ENCODE results near the gene SLC17A9. TPM values are rescaled to one million over a fixed set of nuclear protein-coding genes. Genes with fewer than 3 reads are reported as not detected.
"Not testable (repeated sequence)": the region's sequence is repeated elsewhere in the genome, so short reads cannot be mapped to it uniquely, and the experiment has no call there.

Gene SLC17A9
- total RNA-seq, 5 donors from 2014 or later (not counting 1 experiment from before 2014, with no cell fraction given) = 5.3 to 8.8 (median 8.3) TPM

DNA sequence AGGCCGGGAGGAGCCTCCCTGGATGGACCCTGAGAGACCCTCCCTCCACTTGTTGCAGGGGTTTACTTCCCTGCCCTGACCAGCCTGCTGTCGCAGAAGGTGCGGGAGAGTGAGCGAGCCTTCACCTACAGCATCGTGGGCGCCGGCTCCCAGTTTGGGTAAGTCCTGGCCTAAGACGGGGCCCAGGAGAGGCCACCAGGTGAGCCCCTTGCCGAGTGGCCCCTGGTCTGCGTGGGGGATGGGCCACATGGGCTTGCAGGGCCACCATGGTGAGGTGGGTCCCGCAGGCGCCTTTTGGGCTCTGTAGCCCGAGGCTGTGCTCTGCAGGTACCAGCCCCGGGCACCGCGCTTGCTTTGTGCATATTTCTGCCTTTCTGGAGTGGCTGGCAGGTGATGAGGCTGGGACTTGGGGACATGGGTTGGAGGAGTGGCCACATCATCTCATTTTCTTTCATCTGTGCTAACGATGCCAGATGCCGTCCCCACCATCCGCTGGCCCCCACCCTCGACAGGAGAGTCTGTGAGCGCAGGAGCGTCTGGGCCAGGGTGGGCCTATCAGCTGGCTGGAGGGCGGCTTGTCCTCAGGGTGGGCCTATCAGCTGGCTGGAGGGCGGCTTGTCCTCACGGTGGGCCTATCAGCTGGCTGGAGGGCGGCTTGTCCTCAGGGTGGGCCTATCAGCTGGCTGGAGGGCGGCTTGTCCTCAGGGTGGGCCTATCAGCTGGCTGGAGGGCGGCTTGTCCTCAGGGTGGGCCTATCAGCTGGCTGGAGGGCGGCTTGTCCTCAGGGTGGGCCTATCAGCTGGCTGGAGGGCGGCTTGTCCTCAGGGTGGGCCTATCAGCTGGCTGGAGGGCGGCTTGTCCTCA lies 8.2 kb downstream of the SLC17A9 start:
- CTCF ChIA-PET = interaction anchor here in 1 of 2 donors (0.6 kb wide), 1 partner anchor 166 kb away, joined by 6 read pairs; no protein-coding TSS in a partner anchor
- H3K27me3 ChIP-seq (replicated peaks in 1 of 2; ENCODE audit: control insufficient read depth in 2 of 2, extremely low read depth in 1 of 2, insufficient read depth in 2 of 2, low read length in 1 of 2); H3K27ac Mint-ChIP-seq; H3K36me3 ChIP-seq (ENCODE audit: control insufficient read depth in 2 of 2, extremely low read depth in 1 of 2, insufficient read depth in 1 of 2, low read length in 1 of 2); H3K9me3 ChIP-seq; POLR2A ChIA-PET; H3K4me3 Mint-ChIP-seq; H3K9me3 Mint-ChIP-seq; H3K4me3 ChIP-seq (ENCODE audit: control insufficient read depth in 1 of 2, extremely low read depth in 1 of 2, low read length in 1 of 2); ATAC-seq (replicated peaks in 1 of 4); H3K36me3 Mint-ChIP-seq; DNase-seq; H3K27me3 Mint-ChIP-seq; H3K27ac ChIP-seq (ENCODE audit: low read length): not testable (repeated sequence)
- H3K4me1 ChIP-seq (ENCODE audit: control insufficient read depth in 1 of 2, extremely low read depth in 1 of 2, insufficient read depth in 2 of 2, low read length in 2 of 2) = peaks cover 0 to 24% of the 10 kb centered on the region in 2 experiments
- H3K4me1 Mint-ChIP-seq = peaks cover 0 to 11% (median 7%) of the 10 kb centered on the region in 3 donors
- WGBS (ENCODE audit: insufficient coverage) = 95% methylated on average over 18 of the region's 31 CpGs

DNA sequence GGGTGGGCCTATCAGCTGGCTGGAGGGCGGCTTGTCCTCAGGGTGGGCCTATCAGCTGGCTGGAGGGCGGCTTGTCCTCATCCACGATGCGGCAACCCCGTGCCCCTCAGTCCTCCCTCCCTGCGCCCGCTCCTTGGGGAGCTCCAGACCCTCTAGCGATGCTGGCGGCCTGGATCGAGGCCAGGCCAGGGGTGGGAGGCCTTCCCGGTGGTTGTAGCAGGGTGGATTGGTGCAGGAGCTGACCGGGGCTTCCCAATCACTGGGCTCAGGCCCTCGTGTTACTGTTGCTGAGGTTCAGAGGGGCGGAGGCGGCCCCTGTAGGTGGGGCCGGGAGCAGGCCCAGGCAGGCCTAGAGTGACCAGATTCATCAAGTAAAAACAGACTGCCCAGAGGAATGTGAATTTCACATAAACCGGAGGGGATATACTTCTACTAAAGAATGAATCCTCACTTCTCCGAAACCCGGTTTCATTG lies 8.8 kb downstream of the SLC17A9 start:
- Histone ChIP-seq H3K9me3 (no peaks in the 10 kb centered on the region), H3K4me1 (ENCODE audit: control insufficient read depth in 1 of 2, extremely low read depth in 1 of 2, insufficient read depth in 2 of 2, low read length in 2 of 2) (peaks cover 0 to 24% of the 10 kb centered on the region in 2 experiments), H3K36me3 (ENCODE audit: control insufficient read depth in 2 of 2, extremely low read depth in 1 of 2, insufficient read depth in 1 of 2, low read length in 1 of 2) (no peaks in the 10 kb centered on the region), H3K27ac (ENCODE audit: low read length) (no peak overlapping the region), H3K4me3 (ENCODE audit: control insufficient read depth in 1 of 2, extremely low read depth in 1 of 2, low read length in 1 of 2) (no peak overlapping the region), H3K27me3 (replicated peaks in 1 of 2; ENCODE audit: control insufficient read depth in 2 of 2, extremely low read depth in 1 of 2, insufficient read depth in 2 of 2, low read length in 1 of 2) (no peaks in the 10 kb centered on the region)
- WGBS (ENCODE audit: insufficient coverage) = 94% methylated on average over 10 of the region's 19 CpGs
- ChIA-PET CTCF (interaction anchor here in 1 of 2 donors (0.6 kb wide), 1 partner anchor 167 kb away, joined by 6 read pairs; no protein-coding TSS in a partner anchor), POLR2A (no interaction called here)
- Mint-ChIP-seq H3K27ac (no peak overlapping the region), H3K27me3 (no peaks in the 10 kb centered on the region), H3K4me1 (peaks cover 0 to 11% (median 7%) of the 10 kb centered on the region in 3 donors), H3K4me3 (no peak overlapping the region), H3K36me3 (no peaks in the 10 kb centered on the region), H3K9me3 (no peaks in the 10 kb centered on the region)
- no peak for ATAC-seq (replicated peaks in 1 of 4)
- no peak for DNase-seq

DNA sequence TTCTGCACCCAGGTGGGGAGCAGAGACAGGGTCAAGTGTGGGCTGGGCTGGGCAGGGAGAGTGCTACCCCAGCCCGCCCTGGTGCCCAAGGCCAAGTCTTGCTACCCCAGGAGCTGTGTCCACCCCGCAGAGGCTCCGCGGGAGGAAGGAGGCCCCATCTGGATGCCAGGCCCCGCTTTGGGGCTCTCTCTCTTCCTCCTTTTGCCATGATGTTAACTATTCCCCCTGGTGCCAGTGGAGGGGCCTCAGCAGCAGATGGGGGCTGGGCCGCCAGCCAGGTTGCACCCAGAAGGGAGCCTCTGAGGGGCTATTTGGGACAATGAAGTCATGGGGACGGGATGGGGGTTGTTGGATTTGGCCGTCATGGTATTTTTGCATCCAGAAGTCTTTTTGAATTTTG lies 9.3 kb downstream of the SLC17A9 start:
- H3K36me3 ChIP-seq (ENCODE audit: control insufficient read depth in 2 of 2, extremely low read depth in 1 of 2, insufficient read depth in 1 of 2, low read length in 1 of 2) = no peaks in the 10 kb centered on the region
- POLR2A ChIA-PET = no interaction called here
- peaks cover 0 to 11% (median 7%) of the 10 kb centered on the region in 3 donors for H3K4me1 Mint-ChIP-seq

DNA sequence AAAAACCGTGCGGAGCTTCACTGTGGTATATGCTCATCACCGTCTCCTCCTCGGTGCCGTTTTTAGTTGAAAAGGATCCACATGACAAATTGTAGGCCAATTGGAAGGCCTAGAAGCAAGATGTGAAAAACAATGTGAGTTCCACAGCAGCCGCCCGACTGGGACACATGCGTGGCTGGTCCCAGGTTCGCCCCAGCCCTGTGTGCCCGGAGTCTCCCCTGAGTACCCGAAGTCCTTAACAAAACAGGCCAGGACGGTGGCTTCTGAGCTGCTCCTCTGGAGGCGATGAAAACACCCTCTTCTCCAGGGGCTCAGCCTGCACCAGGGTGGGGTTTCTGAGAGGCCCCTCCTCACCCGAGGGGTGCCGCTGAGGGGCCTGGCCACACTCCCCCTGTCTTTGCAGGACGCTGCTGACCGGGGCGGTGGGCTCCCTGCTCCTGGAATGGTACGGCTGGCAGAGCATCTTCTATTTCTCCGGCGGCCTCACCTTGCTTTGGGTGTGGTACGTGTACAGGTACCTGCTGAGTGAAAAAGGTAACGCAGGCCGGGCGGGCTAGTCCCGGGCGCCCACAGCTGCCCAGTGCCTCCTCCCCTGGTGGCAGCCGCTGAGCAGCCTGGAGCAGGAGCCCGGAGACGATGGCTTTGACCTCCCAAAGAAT lies 9.8 kb downstream of the SLC17A9 start:
- Mint-ChIP-seq H3K4me1 (peaks cover 0 to 11% (median 7%) of the 10 kb centered on the region in 3 donors), H3K27me3 (no peaks in the 10 kb centered on the region), H3K27ac (no peak overlapping the region), H3K4me3 (no peak overlapping the region), H3K9me3 (no peaks in the 10 kb centered on the region), H3K36me3 (no peaks in the 10 kb centered on the region)
- H3K4me3 ChIP-seq (ENCODE audit: control insufficient read depth in 1 of 2, extremely low read depth in 1 of 2, low read length in 1 of 2) = no peak overlapping the region
- no peak for ATAC-seq (replicated peaks in 1 of 4)
- CTCF ChIA-PET = no interaction called here
- POLR2A ChIA-PET = no interaction called here
- H3K36me3 ChIP-seq (ENCODE audit: control insufficient read depth in 2 of 2, extremely low read depth in 1 of 2, insufficient read depth in 1 of 2, low read length in 1 of 2) = no peaks in the 10 kb centered on the region
- H3K27me3 ChIP-seq (replicated peaks in 1 of 2; ENCODE audit: control insufficient read depth in 2 of 2, extremely low read depth in 1 of 2, insufficient read depth in 2 of 2, low read length in 1 of 2) = no peaks in the 10 kb centered on the region
- peaks cover 0 to 24% of the 10 kb centered on the region in 2 experiments for H3K4me1 ChIP-seq (ENCODE audit: control insufficient read depth in 1 of 2, extremely low read depth in 1 of 2, insufficient read depth in 2 of 2, low read length in 2 of 2)
- no peak for DNase-seq
- H3K9me3 ChIP-seq = no peaks in the 10 kb centered on the region
- WGBS (ENCODE audit: insufficient coverage) = 87% methylated on average over 27 of the region's 30 CpGs
- H3K27ac ChIP-seq (ENCODE audit: low read length) = no peak overlapping the region

More for the DNA sequence above, 9.3 kb downstream of the SLC17A9 start:
- H3K27me3 Mint-ChIP-seq = no peaks in the 10 kb centered on the region
- Histone ChIP-seq H3K4me3 (ENCODE audit: control insufficient read depth in 1 of 2, extremely low read depth in 1 of 2, low read length in 1 of 2) (no peak overlapping the region), H3K9me3 (no peaks in the 10 kb centered on the region), H3K27me3 (replicated peaks in 1 of 2; ENCODE audit: control insufficient read depth in 2 of 2, extremely low read depth in 1 of 2, insufficient read depth in 2 of 2, low read length in 1 of 2) (no peaks in the 10 kb centered on the region), H3K27ac (ENCODE audit: low read length) (no peak overlapping the region), H3K4me1 (ENCODE audit: control insufficient read depth in 1 of 2, extremely low read depth in 1 of 2, insufficient read depth in 2 of 2, low read length in 2 of 2) (peaks cover 0 to 24% of the 10 kb centered on the region in 2 experiments)
- H3K27ac Mint-ChIP-seq = no peak overlapping the region
- CTCF ChIA-PET = no interaction called here
- no peak overlapping the region for H3K4me3 Mint-ChIP-seq
- ATAC-seq (replicated peaks in 1 of 4) (no peak), DNase-seq (no peak)
- WGBS (ENCODE audit: insufficient coverage) = 92% methylated on average over 8 of the region's 8 CpGs
- H3K36me3 Mint-ChIP-seq = no peaks in the 10 kb centered on the region
- H3K9me3 Mint-ChIP-seq = no peaks in the 10 kb centered on the region

DNA sequence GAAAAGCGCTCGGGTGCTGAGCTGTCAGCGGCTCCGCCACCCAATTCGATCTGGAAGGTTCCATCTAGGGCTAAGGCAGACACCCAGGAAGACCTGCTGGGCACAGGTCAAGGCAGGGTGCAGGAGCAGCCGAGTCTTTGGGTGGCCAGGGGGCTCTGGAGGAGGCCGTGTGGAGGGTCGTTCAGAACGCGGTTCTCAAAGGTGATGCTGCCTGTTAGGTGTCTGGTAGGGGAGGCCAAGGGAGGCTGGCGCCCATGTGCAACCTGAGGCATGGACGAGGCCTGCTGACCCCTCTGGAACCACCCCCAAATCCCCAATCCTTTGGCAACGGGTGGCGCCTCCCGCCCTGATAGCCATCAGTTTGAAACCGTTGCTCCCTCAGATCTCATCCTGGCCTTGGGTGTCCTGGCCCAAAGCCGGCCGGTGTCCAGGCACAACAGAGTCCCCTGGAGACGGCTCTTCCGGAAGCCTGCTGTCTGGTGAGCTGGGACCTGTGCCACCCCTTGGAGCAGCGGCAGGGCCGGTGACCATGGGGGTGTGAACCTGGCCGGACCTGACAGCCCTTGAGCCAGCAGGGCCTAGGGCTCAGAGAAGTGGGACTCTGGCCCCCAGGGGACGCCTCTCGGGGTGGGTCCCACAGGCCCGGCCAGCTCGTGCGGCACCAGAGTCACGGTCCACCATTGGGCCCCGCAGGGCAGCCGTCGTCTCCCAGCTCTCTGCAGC lies 10.5 kb downstream of the SLC17A9 start:
- H3K4me1 Mint-ChIP-seq = peaks cover 0 to 11% (median 7%) of the 10 kb centered on the region in 3 donors
- Histone ChIP-seq H3K36me3 (ENCODE audit: control insufficient read depth in 2 of 2, extremely low read depth in 1 of 2, insufficient read depth in 1 of 2, low read length in 1 of 2) (no peaks in the 10 kb centered on the region), H3K9me3 (no peaks in the 10 kb centered on the region), H3K27ac (ENCODE audit: low read length) (no peak overlapping the region), H3K4me3 (ENCODE audit: control insufficient read depth in 1 of 2, extremely low read depth in 1 of 2, low read length in 1 of 2) (no peak overlapping the region), H3K27me3 (replicated peaks in 1 of 2; ENCODE audit: control insufficient read depth in 2 of 2, extremely low read depth in 1 of 2, insufficient read depth in 2 of 2, low read length in 1 of 2) (no peaks in the 10 kb centered on the region), H3K4me1 (ENCODE audit: control insufficient read depth in 1 of 2, extremely low read depth in 1 of 2, insufficient read depth in 2 of 2, low read length in 2 of 2) (peaks cover 0 to 22% of the 10 kb centered on the region in 2 experiments)
- 85% methylated on average over 29 of the region's 32 CpGs for WGBS (ENCODE audit: insufficient coverage)
- CTCF ChIA-PET = no interaction called here
- no peak for DNase-seq
- H3K27ac Mint-ChIP-seq = no peak overlapping the region
- POLR2A ChIA-PET = no interaction called here
- H3K4me3 Mint-ChIP-seq = no peak overlapping the region
- no peaks in the 10 kb centered on the region for H3K36me3 Mint-ChIP-seq
- H3K9me3 Mint-ChIP-seq = no peaks in the 10 kb centered on the region
- H3K27me3 Mint-ChIP-seq = no peaks in the 10 kb centered on the region
- ATAC-seq (replicated peaks in 1 of 4) = no peak

All from T-cell (primary cell).